Astrocyte (in vitro differentiated cells and primary cell): Measurements from ENCODE around the gene SIDT2. TPM values are rescaled to one million over a fixed set of nuclear protein-coding genes. Genes with fewer than 3 reads are reported as not detected.
A peak's percentile ranks its signal among the peaks of the same experiment; 100 is the strongest.

ENCODE experiments used
- DNase-seq: peaks from one replicate; pipeline ENCODE4 v3.0.0-alpha.2; 2010; ENCODE audit warnings: low read depth
- FAIRE-seq: peaks from 2 replicates; lab custom pipeline; 2011; peaks lifted over from hg19 to GRCh38; lab: Jason Lieb, UNC
- H2AFZ ChIP-seq: 2 replicates; pipeline ENCODE4 v1.6.0; 2012; ENCODE audit warnings: low read depth, low read length, inconsistent platforms
- H3K27ac ChIP-seq: 2 replicates; pipeline ENCODE4 v1.5.1; 2011; ENCODE audit warnings: low read depth, low read length, inconsistent platforms
- H3K27me3 ChIP-seq: 2 replicates; pipeline ENCODE4 v1.6.0; 2011; ENCODE audit warnings: low read length, inconsistent platforms; ENCODE audit not compliant: insufficient read depth
- H3K36me3 ChIP-seq: 2 replicates; pipeline ENCODE4 v1.5.1; 2011; ENCODE audit warnings: low read length, inconsistent platforms; ENCODE audit not compliant: insufficient read depth
- H3K4me1 ChIP-seq: 2 replicates; pipeline ENCODE4 v1.5.1; 2011; ENCODE audit warnings: low read length, inconsistent platforms; ENCODE audit not compliant: insufficient read depth
- H3K4me2 ChIP-seq: 2 replicates; pipeline ENCODE4 v1.6.0; 2012; ENCODE audit warnings: low read length, inconsistent platforms
- H3K4me3 ChIP-seq: 2 replicates; pipeline ENCODE4 v1.5.1; 2011; ENCODE audit warnings: low read depth, mild to moderate bottlenecking, low read length, inconsistent platforms; ENCODE audit not compliant: insufficient read depth
- H3K79me2 ChIP-seq: 2 replicates; pipeline ENCODE4 v1.6.0; 2012; ENCODE audit warnings: mild to moderate bottlenecking, low read length, inconsistent platforms; ENCODE audit not compliant: insufficient read depth
- H3K9ac ChIP-seq: 2 replicates; pipeline ENCODE4 v1.6.0; 2012; ENCODE audit warnings: mild to moderate bottlenecking, low read length, inconsistent platforms
- H3K9me3 ChIP-seq: 2 replicates; pipeline ENCODE4 v1.5.1; 2012; ENCODE audit warnings: low read depth, mild to moderate bottlenecking, low read length, inconsistent platforms; ENCODE audit not compliant: insufficient read depth
- H4K20me1 ChIP-seq: 2 replicates; pipeline ENCODE4 v1.6.0; 2012; ENCODE audit warnings: low read length, inconsistent platforms; ENCODE audit not compliant: insufficient read depth
- H3K27ac Mint-ChIP-seq: one replicate; pipeline ENCODE4 v1.8.0; 2021; ENCODE audit warnings: mild to moderate bottlenecking, mixed read lengths; ENCODE audit not compliant: unreplicated experiment
- H3K27me3 Mint-ChIP-seq: one replicate; pipeline ENCODE4 v1.8.0; 2021; ENCODE audit warnings: low read depth, mixed read lengths; ENCODE audit not compliant: unreplicated experiment
- H3K36me3 Mint-ChIP-seq: one replicate; pipeline ENCODE4 v1.8.0; 2021; ENCODE audit warnings: low read depth, mixed read lengths; ENCODE audit not compliant: unreplicated experiment
- H3K4me1 Mint-ChIP-seq: one replicate; pipeline ENCODE4 v1.8.0; 2021; ENCODE audit warnings: low read depth, mixed read lengths; ENCODE audit not compliant: unreplicated experiment
- H3K4me3 Mint-ChIP-seq: one replicate; pipeline ENCODE4 v1.8.0; 2021; ENCODE audit warnings: mild to moderate bottlenecking, moderate library complexity, mixed read lengths; ENCODE audit not compliant: unreplicated experiment
- H3K9me3 Mint-ChIP-seq: one replicate; pipeline ENCODE4 v1.8.0; 2021; ENCODE audit warnings: mild to moderate bottlenecking, mixed read lengths; ENCODE audit not compliant: unreplicated experiment
- EZH2 ChIP-seq: IDR thresholded peaks from 2 replicates; pipeline ENCODE4 v1.6.1; 2012; ENCODE audit warnings: mild to moderate bottlenecking, low read length, inconsistent platforms; ENCODE audit not compliant: insufficient read depth
- total RNA-seq: library from RNA; stranded (reverse); gene quantifications from 2 replicates; pipeline ENCODE4 v1.2.1, GENCODE V29; 2021
- TF ChIP-seq, protein P1 (sequence below): IDR thresholded peaks from 2 replicates; pipeline ENCODE4 v1.5.1; 2011; ENCODE audit warnings: low read depth, mild to moderate bottlenecking, inconsistent platforms, low read length, moderate library complexity; ENCODE audit not compliant: insufficient read depth

SIDT2 gene
- total RNA-seq, 1 donor from 2014 or later, result 55.8 TPM

GRCh38 chr11:117220568-117220967 is 42.0 kb downstream of the SIDT2 start:
- H3K27ac Mint-ChIP-seq, result no peak overlapping the region
- Histone ChIP-seq H3K36me3 (peaks cover 47% of the 10 kb centered on the region), H3K27ac (no peak overlapping the region)

DNA sequence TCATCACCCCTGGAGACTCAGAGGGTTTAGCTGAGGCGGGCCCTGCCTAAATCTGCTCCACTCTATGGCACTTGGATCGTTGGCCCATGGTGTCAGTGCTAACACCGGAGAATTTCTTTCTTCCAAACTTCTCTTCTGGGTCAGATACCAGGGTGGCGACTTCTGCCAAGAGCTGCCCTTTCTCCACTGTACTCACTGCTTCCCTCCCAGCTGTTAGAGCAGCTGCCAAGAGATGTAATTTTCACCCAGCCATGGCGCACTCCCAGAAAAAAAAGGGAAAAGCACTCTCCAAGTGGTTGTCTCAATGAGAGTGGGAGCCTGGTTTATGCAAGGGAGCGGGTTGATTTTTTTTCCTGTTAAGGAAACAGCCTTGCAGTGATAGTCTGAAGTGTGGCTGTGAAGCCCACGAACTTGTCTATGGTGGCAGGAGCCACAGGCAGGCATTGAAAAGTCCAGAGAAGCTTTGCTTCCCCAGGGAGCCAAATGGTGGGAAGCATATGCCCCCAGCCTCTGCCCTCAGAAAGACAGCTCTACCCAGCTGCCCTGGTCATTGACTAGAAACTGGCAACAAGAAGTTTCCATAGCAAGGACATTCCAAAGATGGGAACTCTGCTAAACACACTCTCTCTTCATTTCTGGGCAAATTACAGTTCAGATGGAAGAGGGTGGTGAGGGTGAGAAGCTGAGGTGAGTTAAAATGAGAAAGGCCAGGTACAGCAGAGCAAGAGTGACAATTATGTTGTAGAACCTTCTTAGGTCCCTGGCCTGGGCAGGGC is 42.6 kb downstream of the SIDT2 start:
- Histone ChIP-seq H3K4me3 (no peak overlapping the region), H3K36me3 (peaks cover 50% of the 10 kb centered on the region), H3K4me2 (no peak overlapping the region), H3K9ac (no peak overlapping the region), H2AFZ (no peak overlapping the region), H3K79me2 (no peaks in the 10 kb centered on the region), H3K27ac (no peak overlapping the region), H4K20me1 (peaks cover 4% of the 10 kb centered on the region), H3K27me3 (no peaks in the 10 kb centered on the region), H3K4me1 (peaks cover 32% of the 10 kb centered on the region), H3K9me3 (no peaks in the 10 kb centered on the region)
- no peak for FAIRE-seq
- Mint-ChIP-seq H3K9me3 (peaks cover 1% of the 10 kb centered on the region), H3K4me1 (peaks cover 21% of the 10 kb centered on the region), H3K27ac (peak overlapping the region; percentile 7), H3K4me3 (no peak overlapping the region), H3K27me3 (no peaks in the 10 kb centered on the region), H3K36me3 (peaks cover 32% of the 10 kb centered on the region)
- DNase-seq, result no peak
- no peak for TF ChIP-seq EZH2
- TF ChIP-seq, protein P1, sequence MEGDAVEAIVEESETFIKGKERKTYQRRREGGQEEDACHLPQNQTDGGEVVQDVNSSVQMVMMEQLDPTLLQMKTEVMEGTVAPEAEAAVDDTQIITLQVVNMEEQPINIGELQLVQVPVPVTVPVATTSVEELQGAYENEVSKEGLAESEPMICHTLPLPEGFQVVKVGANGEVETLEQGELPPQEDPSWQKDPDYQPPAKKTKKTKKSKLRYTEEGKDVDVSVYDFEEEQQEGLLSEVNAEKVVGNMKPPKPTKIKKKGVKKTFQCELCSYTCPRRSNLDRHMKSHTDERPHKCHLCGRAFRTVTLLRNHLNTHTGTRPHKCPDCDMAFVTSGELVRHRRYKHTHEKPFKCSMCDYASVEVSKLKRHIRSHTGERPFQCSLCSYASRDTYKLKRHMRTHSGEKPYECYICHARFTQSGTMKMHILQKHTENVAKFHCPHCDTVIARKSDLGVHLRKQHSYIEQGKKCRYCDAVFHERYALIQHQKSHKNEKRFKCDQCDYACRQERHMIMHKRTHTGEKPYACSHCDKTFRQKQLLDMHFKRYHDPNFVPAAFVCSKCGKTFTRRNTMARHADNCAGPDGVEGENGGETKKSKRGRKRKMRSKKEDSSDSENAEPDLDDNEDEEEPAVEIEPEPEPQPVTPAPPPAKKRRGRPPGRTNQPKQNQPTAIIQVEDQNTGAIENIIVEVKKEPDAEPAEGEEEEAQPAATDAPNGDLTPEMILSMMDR, result no peak

More at GRCh38 chr11:117220568-117220967, 42.0 kb downstream of the SIDT2 start:
- DNase-seq (no peak), FAIRE-seq (no peak)
- Mint-ChIP-seq H3K27me3 (no peaks in the 10 kb centered on the region), H3K36me3 (peaks cover 32% of the 10 kb centered on the region), H3K4me1 (peaks cover 21% of the 10 kb centered on the region), H3K4me3 (no peak overlapping the region), H3K9me3 (peaks cover 1% of the 10 kb centered on the region)
- no peak for TF ChIP-seq EZH2
- TF ChIP-seq, protein P1, result no peak
- peaks cover 32% of the 10 kb centered on the region for H3K4me1 ChIP-seq
- no peak overlapping the region for H3K4me3 ChIP-seq
- H2AFZ ChIP-seq, result no peak overlapping the region
- peaks cover 4% of the 10 kb centered on the region for H4K20me1 ChIP-seq
- H3K27me3 ChIP-seq, result no peaks in the 10 kb centered on the region
- no peaks in the 10 kb centered on the region for H3K79me2 ChIP-seq
- no peaks in the 10 kb centered on the region for H3K9me3 ChIP-seq
- H3K4me2 ChIP-seq, result no peak overlapping the region
- no peak overlapping the region for H3K9ac ChIP-seq
